ENCODE measurements around the gene GJC2. TPM values are rescaled to one million over a fixed set of nuclear protein-coding genes. Genes with fewer than 3 reads are reported as not detected.

Gene GJC2
- total RNA-seq, 1 experiment from 2014 or later, result 1.6 TPM

GRCh38 chr1:228204958-228205357 lies 55.2 kb downstream of the GJC2 start:
- no peaks in the 10 kb centered on the region for H3K79me1 ChIP-seq (ENCODE audit: insufficient read depth, low read depth, low read length, poor library complexity, severe bottlenecking)
- no peaks in the 10 kb centered on the region for H3K23me2 ChIP-seq (ENCODE audit: insufficient read length, low read depth, low read length, poor library complexity, severe bottlenecking)
- TF ChIP-seq CTCF (conservative IDR thresholded peaks at IDR 0.05), result no peak
- no peak overlapping the region for H2BK5ac ChIP-seq (ENCODE audit: insufficient read length, low read length)
- H3K56ac ChIP-seq (ENCODE audit: insufficient read length, low read depth, low read length), result no peak overlapping the region
- no peak overlapping the region for H2BK120ac ChIP-seq (ENCODE audit: low read depth, low read length, poor library complexity, severe bottlenecking)
- Mint-ChIP-seq H3K27me3 (ENCODE audit: low read depth) (peaks cover 50% of the 10 kb centered on the region), H3K27ac (no peak overlapping the region), H3K36me3 (ENCODE audit: insufficient read depth in 1 of 3, low read depth in 3 of 3) (peaks cover 0 to 3% (median 2%) of the 10 kb centered on the region in 3 experiments; a peak in 3 of 7 replicates), H3K4me1 (peaks cover 2% of the 10 kb centered on the region in 2 experiments; a peak in 2 of 4 replicates), H3K4me3 (no peak overlapping the region), H3K9me3 (peaks cover 4 to 8% of the 10 kb centered on the region in 2 experiments; a peak in 4 of 5 replicates)
- 100% methylated on average over 1 of the region's 8 CpGs for WGBS (ENCODE audit: extremely low coverage, insufficient read length, low lambda C conversion rate)
- no peak for DNase-seq
- no peaks in the 10 kb centered on the region for H3K79me2 ChIP-seq (ENCODE audit: insufficient read depth, low read length)
- no peak overlapping the region for H3K18ac ChIP-seq (ENCODE audit: insufficient read length, low read depth, low read length)
- no peak overlapping the region for H3K14ac ChIP-seq (ENCODE audit: insufficient read depth, low read length)
- H3K9ac ChIP-seq (ENCODE audit: extremely low read depth, insufficient read length, low read length), result no peak overlapping the region
- no peak overlapping the region for H2BK12ac ChIP-seq (ENCODE audit: insufficient read length, low read depth, low read length)
- H4K20me1 ChIP-seq (ENCODE audit: control insufficient read depth, insufficient read depth, insufficient read length), result no peaks in the 10 kb centered on the region
- no peak overlapping the region for H2BK20ac ChIP-seq (ENCODE audit: low read depth, low read length, poor library complexity, severe bottlenecking)
- H4K5ac ChIP-seq (ENCODE audit: insufficient read length, low read depth, low read length), result no peak overlapping the region
- no peak overlapping the region for H3K4ac ChIP-seq (ENCODE audit: low read depth, low read length)
- no peak overlapping the region for H4K8ac ChIP-seq (replicated peaks; ENCODE audit: insufficient read length, low read depth, low read length)
- H3K23ac ChIP-seq (ENCODE audit: insufficient read length, low read depth, low read length), result no peak overlapping the region
- H2AK5ac ChIP-seq (ENCODE audit: insufficient read length, low read length), result no peak overlapping the region
- no peak overlapping the region for H3T11ph ChIP-seq (ENCODE audit: low read length)
- H3K4me2 ChIP-seq (ENCODE audit: insufficient read depth, insufficient read length, low read length), result no peak overlapping the region
- no peak overlapping the region for H3K27ac ChIP-seq (ENCODE audit: insufficient read length, low read depth, low read length)
- no peak overlapping the region for H2AFZ ChIP-seq (ENCODE audit: low read length)
- no peaks in the 10 kb centered on the region for H3K4me1 ChIP-seq (ENCODE audit: insufficient read depth, low read length)
- H2BK15ac ChIP-seq (ENCODE audit: low read depth, low read length), result no peak overlapping the region
- no peak overlapping the region for H4K91ac ChIP-seq (ENCODE audit: insufficient read length, low read depth, low read length)
- H3K27me3 ChIP-seq (ENCODE audit: insufficient read depth, low read length), result no peaks in the 10 kb centered on the region; the same call in 1 of the 2 replicates
- no peaks in the 10 kb centered on the region for H3K9me3 ChIP-seq (ENCODE audit: control insufficient read depth, low read depth, low read length)

Measured in H9 (cell line).